ENCODE measurements around the gene CREB1.
A peak's percentile ranks its signal among the peaks of the same experiment; 100 is the strongest.

The CREB1 gene

GRCh38 chr2:207534417-207534816, 4.7 kb downstream of the CREB1 start:
- no peak for TF ChIP-seq CTCF (conservative IDR thresholded peaks at IDR 0.05; ENCODE audit: low read length)
- DNase-seq (ENCODE audit: low read depth): no peak
- H3K4me3 ChIP-seq (ENCODE audit: low read length): no peak overlapping the region

GRCh38 chr2:207539470-207539869, 9.7 kb downstream of the CREB1 start:
- TF ChIP-seq CTCF (conservative IDR thresholded peaks at IDR 0.05; ENCODE audit: low read length): no peak
- DNase-seq (ENCODE audit: low read depth): no peak
- no peak overlapping the region for H3K4me3 ChIP-seq (ENCODE audit: low read length)

- H3K4me3 ChIP-seq (ENCODE audit: low read length): no peak overlapping the region
- no peak for TF ChIP-seq CTCF (conservative IDR thresholded peaks at IDR 0.05; ENCODE audit: low read length)
- DNase-seq (ENCODE audit: low read depth): no peak
Measured at GRCh38 chr2:207540431-207540830, 10.7 kb downstream of the CREB1 start.

GRCh38 chr2:207541933-207542332, 12.2 kb downstream of the CREB1 start:
- H3K4me3 ChIP-seq (ENCODE audit: low read length): no peak overlapping the region
- TF ChIP-seq CTCF (conservative IDR thresholded peaks at IDR 0.05; ENCODE audit: low read length): no peak
- DNase-seq (ENCODE audit: low read depth): no peak

GRCh38 chr2:207543272-207543671, 13.5 kb downstream of the CREB1 start:
- no peak for DNase-seq (ENCODE audit: low read depth)
- no peak overlapping the region for H3K4me3 ChIP-seq (ENCODE audit: low read length)
- TF ChIP-seq CTCF (conservative IDR thresholded peaks at IDR 0.05; ENCODE audit: low read length): no peak

GRCh38 chr2:207546822-207547221, 17.1 kb downstream of the CREB1 start:
- H3K4me3 ChIP-seq (ENCODE audit: low read length): no peak overlapping the region
- DNase-seq (ENCODE audit: low read depth): peak; percentile 91
- no peak for TF ChIP-seq CTCF (conservative IDR thresholded peaks at IDR 0.05; ENCODE audit: low read length)

GRCh38 chr2:207549145-207549544, 19.4 kb downstream of the CREB1 start:
- DNase-seq (ENCODE audit: low read depth): no peak

More at GRCh38 chr2:207549145-207549544, 19.4 kb downstream of the CREB1 start:
- no peak for TF ChIP-seq CTCF (conservative IDR thresholded peaks at IDR 0.05; ENCODE audit: low read length)
- no peak overlapping the region for H3K4me3 ChIP-seq (ENCODE audit: low read length)
